HG03045 (cell line): Measurements from ENCODE around the gene NRF1.
"Not testable (repeated sequence)": the region's sequence is repeated elsewhere in the genome, so short reads cannot be mapped to it uniquely, and the experiment has no call there.

Experiments
- ATAC-seq: cut with Tn5 transposase; IDR thresholded peaks from one replicate; pipeline ENCODE4 v1.9.1; 2021; ENCODE audit warnings: mild to moderate bottlenecking, moderate library complexity; ENCODE audit not compliant: unreplicated experiment

Gene NRF1

DNA sequence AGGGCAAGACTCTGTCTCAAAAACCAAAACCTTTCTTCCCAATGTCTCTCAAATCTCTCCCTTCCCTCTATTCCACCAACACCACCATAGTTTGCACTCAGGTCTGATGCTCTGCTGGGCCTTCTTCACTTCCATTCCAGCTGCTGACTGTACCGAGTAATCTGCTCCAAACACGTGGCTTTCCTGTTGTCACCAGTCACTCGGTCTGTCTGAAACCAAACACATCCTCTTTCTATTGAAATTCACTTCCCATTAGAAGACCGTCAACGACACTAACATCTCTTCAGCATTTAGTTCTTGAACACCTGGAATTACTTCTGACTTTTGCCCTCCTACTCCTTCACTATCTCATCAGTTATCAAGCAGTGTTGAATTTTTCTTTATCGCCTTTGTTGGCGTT is 4.7 kb upstream of the NRF1 start:
- ATAC-seq, result no peak

DNA sequence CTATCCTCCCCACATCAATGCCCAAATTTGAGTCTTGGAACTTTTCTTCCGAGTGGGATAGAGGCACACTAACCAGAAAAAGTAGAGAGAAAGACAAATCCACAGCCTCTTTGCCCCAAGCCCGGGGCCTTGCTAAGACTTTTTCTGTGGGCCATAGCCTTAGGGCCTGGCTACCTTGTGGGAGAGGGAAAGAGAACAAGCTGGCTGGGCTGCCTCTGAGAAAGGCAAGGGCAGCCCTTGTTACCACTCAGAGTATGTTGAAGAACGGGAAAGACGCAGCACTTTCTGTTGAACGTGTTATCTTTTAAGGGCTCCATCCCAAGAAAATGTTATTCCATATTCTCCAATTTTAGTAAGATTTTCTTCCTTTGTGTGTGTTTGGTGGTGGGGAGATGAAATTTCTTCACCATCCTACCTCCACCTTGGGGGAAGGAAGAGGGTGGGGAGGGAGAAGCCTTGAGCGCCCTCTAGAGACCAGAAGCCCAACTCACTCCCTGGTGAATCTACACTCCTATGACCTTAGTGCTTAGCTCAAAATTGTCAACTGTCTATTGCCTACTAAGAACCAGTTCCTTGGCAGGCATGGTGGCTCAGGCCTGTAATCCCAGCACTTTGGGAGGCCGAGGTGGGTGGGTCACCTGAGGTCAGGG is 3.9 kb upstream of the NRF1 start:
- no peak for ATAC-seq

DNA sequence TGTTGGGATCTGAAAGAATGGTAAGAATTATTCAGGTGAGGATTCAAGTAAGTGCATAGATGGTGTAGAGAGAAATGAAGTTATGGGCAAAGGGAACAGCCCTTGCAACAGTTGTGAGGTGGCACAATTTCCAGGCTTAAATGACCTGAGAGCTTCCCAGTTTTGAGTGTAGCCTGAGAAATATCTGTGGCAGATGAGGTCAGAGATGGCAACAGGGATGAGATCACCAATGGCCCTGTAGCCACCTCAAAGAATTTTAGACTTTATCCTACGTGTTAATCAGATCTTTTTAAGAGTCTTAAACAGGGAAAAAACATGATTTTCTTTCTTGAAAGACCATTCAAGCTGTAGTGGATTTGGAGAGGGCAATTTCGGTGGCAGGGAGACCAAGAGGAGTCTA is 1.9 kb upstream of the NRF1 start:
- ATAC-seq, result no peak

DNA sequence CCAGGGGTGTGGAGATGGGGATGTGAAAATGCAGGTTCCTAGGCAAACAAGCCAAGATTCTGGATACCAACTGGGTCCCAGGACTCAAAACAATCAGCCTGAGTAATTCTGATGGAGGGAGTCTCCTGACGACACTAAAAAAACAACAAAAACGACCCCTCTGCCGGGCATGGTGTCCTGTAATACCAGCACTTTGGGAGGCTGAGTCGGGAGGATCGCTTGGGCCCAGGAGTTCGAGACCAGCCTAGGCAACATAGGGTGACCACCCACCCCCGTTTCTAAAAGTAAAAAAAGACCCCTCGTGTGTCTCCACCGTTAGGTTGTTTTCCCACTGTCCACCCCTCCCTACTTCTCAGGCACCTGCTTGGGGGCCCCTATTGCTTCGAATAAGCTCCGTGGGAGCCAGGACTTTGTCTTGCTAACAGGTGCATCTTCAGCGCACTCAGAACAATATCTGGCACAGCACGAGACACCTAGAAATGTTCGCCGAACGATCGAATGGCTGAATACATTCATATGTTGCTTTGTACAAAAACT is 743 bp upstream of the NRF1 start:
- ATAC-seq, result no peak

DNA sequence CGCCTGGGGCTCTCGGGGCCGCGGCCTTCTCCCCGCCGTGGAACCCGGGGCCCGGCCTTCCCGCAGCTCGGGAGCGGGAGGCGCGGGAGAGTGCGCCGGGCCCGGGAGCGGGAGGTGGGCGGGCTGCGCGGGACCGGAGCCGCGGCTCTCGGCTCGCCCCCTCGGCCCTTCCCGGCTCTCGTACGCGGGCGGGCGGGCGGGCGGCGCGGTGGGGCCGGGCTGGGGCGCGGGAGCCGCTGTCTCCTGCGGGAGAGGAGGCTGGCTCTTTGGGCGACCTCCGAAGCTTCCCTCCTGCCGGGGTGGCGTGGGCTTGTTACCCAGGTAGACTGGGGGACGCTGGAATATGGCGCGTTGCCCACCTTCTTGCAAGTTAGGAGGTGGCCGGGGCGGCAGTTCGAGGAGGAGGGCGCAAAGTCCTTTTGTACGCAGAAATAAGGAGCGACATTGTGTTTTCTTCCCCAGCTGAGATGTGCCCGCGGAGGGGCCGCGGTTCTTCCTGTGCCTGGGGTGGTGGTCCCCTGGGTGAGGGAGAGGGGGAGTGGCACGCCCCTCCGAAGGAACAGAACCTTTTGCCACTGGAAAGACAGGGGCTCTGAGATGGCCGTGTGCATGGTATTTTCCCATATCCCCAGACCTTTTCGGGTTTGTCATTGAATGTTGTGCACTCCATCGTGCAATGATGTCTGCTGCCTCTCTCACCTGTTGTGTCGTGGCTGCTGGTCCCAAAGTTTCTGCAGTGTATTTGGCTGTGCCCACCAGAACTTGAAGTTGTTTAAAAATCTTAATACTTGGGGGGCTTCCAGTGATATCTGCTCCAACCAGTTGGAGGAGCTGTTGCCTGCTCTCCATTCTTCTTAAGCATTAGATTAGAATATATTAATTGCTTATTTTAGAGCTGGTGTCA is 844 bp downstream of the NRF1 start:
- ATAC-seq, result peak; percentile 18

DNA sequence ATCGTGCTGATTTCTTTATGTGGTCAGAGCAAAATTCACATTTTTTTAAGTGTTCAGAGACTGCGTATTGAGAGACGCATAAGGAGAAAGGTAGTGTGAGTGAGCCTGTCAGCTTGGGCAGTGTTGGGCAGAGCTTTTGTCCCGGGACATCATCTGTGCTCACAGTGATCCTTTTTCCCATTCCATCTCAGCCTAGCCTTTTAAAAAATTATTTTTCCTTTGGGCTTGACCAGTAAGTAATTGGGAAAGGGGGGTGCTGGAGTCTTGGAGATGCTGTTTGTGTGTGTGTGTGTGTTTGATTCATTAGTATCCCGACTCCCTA is 1.5 kb downstream of the NRF1 start:
- ATAC-seq, result no peak

DNA sequence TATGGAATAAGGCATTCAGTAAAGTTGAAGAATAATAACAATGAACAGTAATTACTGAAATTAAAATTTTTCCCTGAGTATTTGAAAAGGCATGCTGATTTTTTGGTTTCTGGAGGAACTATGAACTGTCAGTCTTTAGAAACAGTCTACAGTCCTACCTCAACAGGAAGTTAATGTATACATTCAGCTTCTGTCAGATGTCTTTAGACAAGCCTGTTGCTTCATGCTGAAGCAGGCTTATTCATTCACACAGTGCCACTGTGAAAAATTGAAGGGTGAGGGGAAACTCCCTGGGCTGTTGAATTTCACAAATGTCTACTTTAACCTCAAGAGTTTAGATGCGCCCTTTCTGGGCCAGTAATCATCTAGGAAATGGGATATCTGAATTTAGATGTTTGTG is 3.5 kb downstream of the NRF1 start:
- no peak for ATAC-seq

DNA sequence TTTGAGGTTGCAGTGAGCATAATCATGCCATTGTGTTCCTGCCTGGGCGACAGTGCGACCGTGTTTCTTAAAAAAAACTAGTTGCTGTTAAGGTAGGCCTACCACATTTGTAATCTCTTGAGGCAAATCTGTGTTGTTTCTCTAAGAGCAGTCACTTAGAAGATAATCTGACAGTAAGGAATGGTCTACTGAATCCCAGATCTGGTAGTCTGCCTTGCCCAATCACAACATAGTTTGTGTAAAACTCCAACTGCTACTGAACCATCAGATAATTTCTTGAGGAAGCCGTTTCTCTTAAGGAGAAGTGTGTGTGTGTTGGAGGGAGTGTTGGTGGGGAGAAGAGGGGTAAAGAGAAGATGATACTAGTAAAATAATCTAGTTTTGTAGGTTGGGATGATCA is 5.0 kb downstream of the NRF1 start:
- no peak for ATAC-seq

DNA sequence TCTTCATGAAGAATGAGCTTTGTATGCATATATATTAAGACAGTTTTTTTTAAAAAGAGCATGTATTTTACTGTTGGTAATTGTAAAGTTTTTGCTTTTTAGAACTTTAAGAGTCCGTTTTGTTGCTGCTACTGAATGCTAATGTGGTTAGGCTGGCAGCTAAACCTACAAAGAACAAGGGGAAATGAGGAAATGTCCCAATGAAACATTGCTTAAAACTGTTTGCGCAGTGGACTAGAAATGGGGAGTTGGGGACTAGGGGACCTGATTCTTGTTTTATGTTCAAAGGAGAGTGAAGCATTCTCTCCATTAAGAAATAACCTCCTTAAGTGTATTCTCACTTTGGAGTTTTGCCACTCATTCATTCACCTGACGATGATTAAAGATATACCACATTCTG is 5.7 kb downstream of the NRF1 start:
- ATAC-seq, result no peak

DNA sequence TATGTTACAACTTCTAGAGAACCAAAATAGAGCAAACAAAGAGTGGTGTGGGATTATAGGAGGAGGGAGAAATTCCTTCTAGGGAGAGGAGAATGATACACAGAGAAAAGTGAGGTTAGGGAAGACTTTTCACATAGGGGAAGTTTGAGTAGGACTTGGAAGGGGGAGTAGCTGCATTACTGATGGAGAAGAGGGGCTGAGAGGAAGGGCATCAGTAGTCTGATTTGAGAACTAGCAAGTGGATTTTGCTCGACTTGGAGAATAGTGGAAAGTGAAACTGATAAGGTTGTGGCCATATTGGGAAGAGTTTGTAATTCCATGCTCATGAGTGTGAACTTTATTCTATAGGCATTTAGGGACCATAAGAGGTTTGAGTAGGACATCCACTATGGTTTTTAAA is 6.1 kb downstream of the NRF1 start:
- no peak for ATAC-seq

DNA sequence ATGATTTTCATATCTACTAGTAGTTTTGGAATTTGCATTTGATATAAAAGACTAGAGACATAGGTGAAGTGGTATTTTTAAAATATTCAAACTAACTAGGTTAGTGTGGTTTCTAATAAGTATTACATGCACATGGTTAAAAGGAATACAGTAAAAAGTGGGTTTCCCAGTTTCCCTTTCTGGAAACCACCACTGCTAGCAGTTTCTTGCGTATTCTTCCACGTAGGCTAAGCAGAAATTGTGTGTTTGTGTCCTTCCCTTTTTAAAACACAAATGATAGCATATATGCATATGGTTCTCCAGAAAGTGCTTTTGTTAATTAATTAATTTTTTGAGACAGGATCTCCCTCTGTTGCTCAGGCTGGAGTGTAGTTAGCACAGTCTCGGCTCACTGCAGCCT is 15.4 kb downstream of the NRF1 start:
- no peak for ATAC-seq

DNA sequence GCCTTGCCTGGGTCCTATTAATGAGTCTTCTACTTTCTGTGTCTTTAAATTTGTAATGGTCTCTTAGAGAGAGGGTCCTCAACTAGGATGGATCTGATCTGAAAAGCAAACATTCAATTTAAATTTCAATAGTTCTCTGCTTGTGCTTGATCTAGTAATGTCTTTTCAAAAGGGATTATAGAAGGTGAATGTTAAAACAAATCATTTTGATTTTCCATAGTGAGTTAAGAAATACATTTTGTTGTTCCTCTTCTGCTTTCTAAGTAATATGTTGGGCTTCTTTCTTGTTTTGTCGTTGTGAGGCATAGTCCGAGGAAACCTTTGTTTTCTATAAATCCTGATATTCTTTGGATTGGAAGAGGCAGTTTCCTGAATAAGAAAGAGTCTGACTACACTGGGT is 18.8 kb downstream of the NRF1 start:
- ATAC-seq, result no peak

DNA sequence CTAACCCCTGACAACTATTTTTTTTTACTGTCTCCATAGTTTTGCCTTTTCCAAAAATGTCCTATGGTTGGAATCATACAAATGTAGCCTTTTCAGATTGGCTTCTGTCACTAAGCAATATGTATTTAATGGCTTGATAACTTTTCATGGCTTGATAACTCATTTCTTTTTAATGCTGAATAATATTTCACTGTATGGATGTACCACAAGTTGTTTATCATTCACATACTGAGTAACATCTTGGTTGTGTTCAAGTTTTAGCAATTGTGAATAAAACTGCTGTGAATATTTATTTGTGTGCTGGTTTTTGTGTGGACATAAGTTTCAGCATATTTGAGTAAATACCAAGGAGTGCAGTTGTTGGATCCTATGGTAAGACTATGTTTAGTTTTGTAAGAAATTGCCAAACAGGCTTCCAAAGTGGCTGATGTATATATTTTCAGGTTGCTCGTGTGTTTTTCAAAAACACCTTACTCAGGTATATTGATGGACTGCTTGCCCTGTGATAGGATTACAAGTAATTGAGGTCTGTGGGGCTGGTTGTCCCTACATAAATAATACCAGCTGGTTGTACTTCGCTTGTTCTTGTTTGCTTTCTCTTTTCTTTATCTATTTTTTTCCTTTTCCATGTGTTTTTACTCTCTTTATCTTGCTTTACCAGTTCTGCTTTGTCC is 23.0 kb downstream of the NRF1 start:
- ATAC-seq, result no peak

DNA sequence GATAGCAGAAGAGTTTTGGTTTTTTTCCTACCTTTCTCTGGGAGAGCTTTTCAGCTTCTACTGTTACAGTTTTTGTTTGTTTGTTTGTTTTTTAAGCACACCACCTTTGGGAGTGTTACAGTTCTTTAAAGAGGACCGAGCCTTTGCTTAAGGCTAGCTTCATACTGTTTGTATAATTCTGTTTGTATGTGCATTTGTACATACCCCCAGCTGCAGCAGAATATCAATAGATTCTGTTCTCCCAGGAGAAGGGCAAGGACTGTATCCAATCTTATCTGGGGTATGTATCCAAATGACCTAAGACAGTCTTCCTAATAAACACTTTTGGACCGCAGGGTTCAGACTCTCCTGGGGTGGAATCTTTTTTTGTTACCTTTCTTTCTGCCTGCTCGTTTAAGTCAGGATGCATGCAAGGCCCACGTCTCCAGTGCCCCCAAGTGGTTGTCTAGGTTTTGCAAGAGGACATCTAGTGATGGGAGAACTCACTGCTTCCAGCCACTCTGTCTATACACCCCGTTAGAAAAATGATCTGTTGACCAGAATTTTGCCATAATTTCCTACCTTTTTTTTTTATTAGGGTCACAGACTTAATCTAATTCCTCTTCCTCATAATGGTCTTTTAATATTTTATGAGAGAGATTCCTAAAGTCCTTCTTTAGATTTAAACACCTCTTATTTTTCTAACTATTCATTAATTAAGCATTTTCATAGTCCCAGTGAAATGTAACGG is 23.9 kb downstream of the NRF1 start:
- peak; percentile 65 for ATAC-seq

DNA sequence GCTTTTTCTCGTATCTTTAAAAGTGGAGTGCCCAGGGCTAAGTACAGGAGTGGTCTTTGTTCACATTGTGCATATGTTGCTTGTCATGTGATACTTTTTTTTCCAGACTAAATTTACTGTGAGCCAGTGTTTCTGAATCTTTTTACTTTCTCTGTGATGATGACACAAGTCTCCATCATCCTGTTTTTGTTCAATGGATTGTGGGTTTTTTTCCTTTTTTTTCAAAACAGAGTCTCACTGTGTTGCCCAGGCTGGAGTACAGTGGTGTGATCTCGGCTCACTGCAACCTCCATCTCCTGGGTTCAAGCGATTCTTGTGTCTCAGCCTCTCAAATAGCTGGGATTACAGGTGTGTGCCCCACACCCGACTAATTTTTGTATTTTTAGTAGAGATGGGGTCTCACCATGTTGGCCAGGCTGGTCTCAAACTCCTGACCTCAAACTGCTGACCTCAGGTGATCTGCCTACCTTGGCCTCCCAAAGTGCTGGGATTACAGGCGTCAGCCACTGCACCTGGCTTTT is 24.6 kb downstream of the NRF1 start:
- not testable (repeated sequence) for ATAC-seq

DNA sequence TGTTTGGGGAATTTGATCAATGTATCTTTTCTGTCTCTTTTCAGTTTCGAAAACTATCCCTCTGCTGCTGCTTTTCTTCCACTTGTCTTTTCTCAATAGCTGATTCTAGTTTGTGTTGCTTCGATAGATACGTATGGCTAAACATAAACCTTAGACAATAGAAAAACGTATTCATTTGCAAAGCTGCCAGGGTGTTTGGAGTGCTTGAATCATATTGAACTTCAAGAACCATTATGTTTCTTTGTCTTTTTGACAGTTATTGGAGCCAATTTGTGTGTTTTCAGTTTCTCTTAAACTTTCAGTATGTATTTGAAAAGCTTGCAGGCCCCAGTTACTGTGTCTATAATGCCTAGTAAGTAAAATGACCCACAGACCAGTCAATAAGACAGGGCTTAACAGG is 25.1 kb downstream of the NRF1 start:
- ATAC-seq, result no peak

DNA sequence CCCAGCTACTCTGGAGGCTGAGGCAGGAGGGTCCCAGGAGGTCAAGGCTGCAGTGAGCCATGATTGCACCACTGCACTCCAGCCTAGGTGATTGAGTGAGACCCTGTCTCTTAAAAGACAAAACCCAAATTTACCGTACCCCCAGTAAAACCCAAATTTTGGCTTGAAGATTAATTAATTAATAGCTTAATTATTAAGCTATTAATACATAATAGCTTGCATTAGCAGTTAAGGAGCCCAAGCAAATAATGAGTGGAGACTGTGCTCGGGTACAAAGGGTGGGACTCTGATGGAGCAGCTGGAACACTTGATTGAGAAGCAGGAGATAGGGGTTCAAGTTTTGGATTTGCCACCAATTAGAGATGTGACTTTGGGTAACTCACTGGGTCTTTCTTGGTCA is 28.9 kb downstream of the NRF1 start:
- ATAC-seq, result no peak

DNA sequence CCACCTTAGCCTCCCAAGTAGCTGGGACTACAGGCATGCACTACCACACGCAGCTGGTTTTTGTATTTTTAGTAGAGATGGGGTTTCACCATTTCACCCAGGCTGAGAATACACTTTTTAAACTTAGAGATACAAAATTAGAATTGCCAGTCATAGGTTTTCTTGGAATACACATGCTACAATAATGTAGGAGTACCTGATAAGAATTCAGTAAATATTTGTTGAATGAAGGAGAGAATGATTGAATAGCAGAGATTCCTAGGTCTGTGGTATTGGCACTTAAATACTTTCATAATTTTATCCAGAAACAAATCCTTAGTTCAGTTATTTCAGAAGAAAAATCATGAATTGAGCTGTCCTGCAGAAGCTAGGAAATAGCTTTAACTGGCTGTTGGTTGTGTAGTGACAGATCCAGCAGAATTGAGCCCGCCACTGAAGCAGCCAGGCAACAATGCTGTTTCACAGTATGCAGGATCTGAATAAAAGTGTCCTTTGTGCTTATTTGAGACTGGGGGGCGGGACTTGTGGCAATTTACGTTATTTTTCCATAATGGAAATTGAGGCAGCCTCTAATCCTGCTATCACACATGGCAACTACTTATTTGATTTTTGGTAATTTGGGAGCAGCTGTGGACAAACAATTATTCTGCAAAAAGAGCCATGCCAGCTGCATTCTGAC is 31.5 kb downstream of the NRF1 start:
- ATAC-seq, result no peak

DNA sequence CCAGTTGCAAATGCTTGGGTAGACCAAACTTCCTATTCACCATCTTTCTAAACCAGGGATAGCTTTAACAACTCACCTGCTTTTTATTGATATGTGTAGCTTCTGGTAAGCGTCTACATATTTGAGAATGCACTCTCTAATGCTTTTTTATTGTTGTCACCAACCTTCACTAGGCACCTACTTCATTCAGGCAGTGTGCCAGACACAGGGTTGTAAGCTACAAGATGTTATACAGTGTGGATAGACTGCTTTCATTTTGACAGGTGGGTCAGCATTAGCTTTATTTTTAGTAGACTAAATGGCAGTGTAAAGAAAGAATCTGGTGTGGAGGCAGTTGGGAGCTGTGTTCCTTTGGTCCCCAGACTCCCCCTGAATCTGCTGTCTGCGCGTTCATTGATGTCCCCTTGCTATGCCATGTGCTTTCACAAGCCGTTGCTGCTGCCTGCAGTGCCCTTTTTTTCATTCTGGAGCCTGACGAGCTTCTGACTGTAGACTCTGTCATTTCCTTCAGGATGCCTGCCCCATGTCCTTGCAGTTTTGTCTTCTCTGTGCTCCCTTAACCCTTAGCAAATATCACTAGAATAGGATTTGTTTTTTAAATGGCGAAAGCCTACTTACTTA is 32.1 kb downstream of the NRF1 start:
- ATAC-seq, result no peak

DNA sequence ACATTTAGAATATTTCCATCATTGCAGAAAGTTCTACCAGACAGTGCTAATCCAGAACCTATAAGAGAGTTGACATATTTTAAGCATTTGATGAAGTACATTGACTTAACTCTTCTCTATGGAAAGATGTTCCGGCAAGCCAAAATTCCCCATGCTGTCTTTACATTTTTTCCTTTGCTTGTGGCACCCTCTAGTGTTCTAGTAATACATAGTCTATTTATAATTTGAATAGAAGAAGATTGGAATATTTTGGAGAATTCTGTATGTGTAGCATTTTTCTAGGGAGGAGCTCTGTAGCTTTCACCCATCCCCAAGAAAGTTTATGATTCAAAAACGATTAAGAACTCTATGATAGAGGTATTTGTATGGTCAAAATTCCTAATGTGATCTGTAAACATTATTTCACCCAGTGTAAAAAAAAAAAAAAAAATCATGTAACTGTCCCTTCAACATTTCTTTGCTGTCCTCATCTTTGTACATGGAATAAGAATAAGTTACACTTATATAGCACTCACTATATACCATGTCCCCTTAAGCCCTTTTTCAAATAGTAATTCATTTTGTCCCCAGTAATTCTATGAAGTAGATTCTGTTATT is 33.2 kb downstream of the NRF1 start:
- no peak for ATAC-seq
